Uterus (tissue), 4 donors: ENCODE measurements around the gene MLXIP. TPM values are rescaled to one million over a fixed set of nuclear protein-coding genes. Genes with fewer than 3 reads are reported as not detected.

ENCODE experiments used
- DNase-seq, 2 donors: peaks; one replicate each; pipeline ENCODE4 v3.0.0-alpha.2; 2019 to 2020
- H3K27ac ChIP-seq, 2 donors: fragments of 200-600 bp; sonication (generic); 1 replicate in 1 of 2; 2 replicates in 1 of 2; pipeline ENCODE4 v1.5.1; 2016 to 2018
- H3K27me3 ChIP-seq, 2 donors: fragments of 200-600 bp; sonication (generic); one replicate each; pipeline ENCODE4 v1.5.1; 2018 to 2019; ENCODE audit warnings: control low read depth in 1 of 2
- H3K36me3 ChIP-seq, 2 donors: fragments of 200-600 bp; sonication (generic); one replicate each; pipeline ENCODE4 v1.5.1; 2019; ENCODE audit warnings: control low read depth in 1 of 2
- H3K4me1 ChIP-seq, 2 donors: fragments of 200-600 bp; sonication (generic); one replicate each; pipeline ENCODE4 v1.5.1; 2018 to 2019; ENCODE audit warnings: control low read depth in 1 of 2
- H3K4me3 ChIP-seq, 2 donors: fragments of 200-600 bp; sonication (generic); 1 replicate in 1 of 2; 2 replicates in 1 of 2; pipeline ENCODE4 v1.5.1; 2018 to 2019; ENCODE audit warnings: mild to moderate bottlenecking in 1 of 2
- H3K9me3 ChIP-seq, 2 donors: fragments of 200-600 bp; sonication (generic); one replicate each; pipeline ENCODE4 v1.5.1; 2019; ENCODE audit warnings: control low read depth in 1 of 2
- POLR2A ChIP-seq, 2 donors: fragments of 450-650 bp; IDR thresholded peaks; one replicate each; pipeline ENCODE4 v1.6.1; 2016; ENCODE audit warnings: antibody characterized with exemption in 2 of 2, mild to moderate bottlenecking in 1 of 2, moderate library complexity in 1 of 2
- intact Hi-C: fragments of 100-400 bp; cut with DNase I; formaldehyde crosslinking; loops from one replicate; pipeline ENCODE4 v1.15.1; 2023; ENCODE audit warnings: low total_unique reads
- total RNA-seq, 4 donors: library from RNA; depleted of rRNA in 3 of 4; stranded (reverse); fragments of >200 nt in 3 of 4; gene quantifications; one replicate each; pipeline versions ENCODE4 v1.1.0 to v1.2.4, GENCODE V29; 2014 to 2023
- TF ChIP-seq, protein P1 (sequence below), 4 experiments: fragments of 200-600 bp in 2 of 4; fragments of 450-650 bp in 2 of 4; sonication (generic) in 2 of 4; IDR thresholded peaks; one replicate each; pipeline ENCODE4 v1.5.1; 2016 to 2019; ENCODE audit warnings: antibody characterized with exemption in 4 of 4, mild to moderate bottlenecking in 2 of 4, moderate library complexity in 1 of 4
- donor health status: DM: yes; HTN: yes; CAD: no.

Gene MLXIP, protein sequence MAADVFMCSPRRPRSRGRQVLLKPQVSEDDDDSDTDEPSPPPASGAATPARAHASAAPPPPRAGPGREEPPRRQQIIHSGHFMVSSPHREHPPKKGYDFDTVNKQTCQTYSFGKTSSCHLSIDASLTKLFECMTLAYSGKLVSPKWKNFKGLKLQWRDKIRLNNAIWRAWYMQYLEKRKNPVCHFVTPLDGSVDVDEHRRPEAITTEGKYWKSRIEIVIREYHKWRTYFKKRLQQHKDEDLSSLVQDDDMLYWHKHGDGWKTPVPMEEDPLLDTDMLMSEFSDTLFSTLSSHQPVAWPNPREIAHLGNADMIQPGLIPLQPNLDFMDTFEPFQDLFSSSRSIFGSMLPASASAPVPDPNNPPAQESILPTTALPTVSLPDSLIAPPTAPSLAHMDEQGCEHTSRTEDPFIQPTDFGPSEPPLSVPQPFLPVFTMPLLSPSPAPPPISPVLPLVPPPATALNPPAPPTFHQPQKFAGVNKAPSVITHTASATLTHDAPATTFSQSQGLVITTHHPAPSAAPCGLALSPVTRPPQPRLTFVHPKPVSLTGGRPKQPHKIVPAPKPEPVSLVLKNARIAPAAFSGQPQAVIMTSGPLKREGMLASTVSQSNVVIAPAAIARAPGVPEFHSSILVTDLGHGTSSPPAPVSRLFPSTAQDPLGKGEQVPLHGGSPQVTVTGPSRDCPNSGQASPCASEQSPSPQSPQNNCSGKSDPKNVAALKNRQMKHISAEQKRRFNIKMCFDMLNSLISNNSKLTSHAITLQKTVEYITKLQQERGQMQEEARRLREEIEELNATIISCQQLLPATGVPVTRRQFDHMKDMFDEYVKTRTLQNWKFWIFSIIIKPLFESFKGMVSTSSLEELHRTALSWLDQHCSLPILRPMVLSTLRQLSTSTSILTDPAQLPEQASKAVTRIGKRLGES
- 10 to 100 TPM; 21.5 to 88.7 (median 24.7) TPM for total RNA-seq

- TF ChIP-seq, protein P1, sequence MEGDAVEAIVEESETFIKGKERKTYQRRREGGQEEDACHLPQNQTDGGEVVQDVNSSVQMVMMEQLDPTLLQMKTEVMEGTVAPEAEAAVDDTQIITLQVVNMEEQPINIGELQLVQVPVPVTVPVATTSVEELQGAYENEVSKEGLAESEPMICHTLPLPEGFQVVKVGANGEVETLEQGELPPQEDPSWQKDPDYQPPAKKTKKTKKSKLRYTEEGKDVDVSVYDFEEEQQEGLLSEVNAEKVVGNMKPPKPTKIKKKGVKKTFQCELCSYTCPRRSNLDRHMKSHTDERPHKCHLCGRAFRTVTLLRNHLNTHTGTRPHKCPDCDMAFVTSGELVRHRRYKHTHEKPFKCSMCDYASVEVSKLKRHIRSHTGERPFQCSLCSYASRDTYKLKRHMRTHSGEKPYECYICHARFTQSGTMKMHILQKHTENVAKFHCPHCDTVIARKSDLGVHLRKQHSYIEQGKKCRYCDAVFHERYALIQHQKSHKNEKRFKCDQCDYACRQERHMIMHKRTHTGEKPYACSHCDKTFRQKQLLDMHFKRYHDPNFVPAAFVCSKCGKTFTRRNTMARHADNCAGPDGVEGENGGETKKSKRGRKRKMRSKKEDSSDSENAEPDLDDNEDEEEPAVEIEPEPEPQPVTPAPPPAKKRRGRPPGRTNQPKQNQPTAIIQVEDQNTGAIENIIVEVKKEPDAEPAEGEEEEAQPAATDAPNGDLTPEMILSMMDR (IDR thresholded peaks at IDR 0.05) = peak in 1 of 4 experiments; percentile 9
- peak; percentile 96 to 100 for TF ChIP-seq POLR2A (IDR thresholded peaks at IDR 0.05)
- peak; percentile 93 to 95 for DNase-seq
- intact Hi-C loops = no loop called here
- peak within 1 kb of the TSS; percentile 85 for H3K27ac ChIP-seq
- H3K9me3 ChIP-seq = no peaks in the 10 kb centered on the region
- H3K27me3 ChIP-seq = no peaks in the 10 kb centered on the region
- H3K36me3 ChIP-seq = no peaks in the 10 kb centered on the region
- H3K4me3 ChIP-seq = peak within 1 kb of the TSS; percentile 78 to 82
- peaks cover 5 to 9% of the 10 kb centered on the region in 2 donors for H3K4me1 ChIP-seq
These were observed at the start of gene MLXIP for GRCh38 chr12:122078141-122079032. TSS of gene MLXIP (plus strand) at chr12:122078756. CDS start at chr12:122078854, 98 bp downstream.

DNA sequence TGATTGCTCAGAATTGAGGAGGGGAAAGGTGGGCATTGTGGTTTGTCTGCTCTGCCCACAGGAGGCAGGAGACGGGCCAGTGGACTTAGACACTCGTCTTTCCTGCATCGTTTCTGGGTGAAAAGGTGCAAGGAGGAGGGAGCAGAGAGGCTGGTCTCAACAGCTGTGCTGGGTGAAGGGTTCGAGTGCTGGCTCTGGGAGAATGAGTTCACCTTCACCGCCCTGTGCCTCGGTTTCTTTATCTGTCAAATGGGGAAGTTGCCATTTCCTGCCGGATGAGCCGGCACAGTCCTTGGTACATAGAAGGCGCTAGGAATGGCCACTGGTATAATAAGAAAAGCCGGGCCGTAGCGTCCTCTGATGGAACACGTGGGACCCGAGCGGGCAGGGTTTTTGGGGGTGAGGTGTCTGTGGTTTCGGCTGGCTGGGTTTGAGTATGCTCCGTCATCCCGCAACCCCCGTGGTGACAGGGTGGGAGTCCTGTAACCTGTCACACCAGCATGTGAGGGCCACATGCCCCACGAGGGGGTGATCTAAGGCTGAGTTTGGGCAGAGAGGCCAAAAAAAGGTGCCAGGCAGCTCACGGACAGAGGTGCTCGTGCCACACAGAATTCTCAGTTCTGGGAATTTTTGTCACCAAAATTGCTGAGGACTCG, 49.5 kb upstream of the MLXIP start:
- Histone ChIP-seq H3K27ac (no peak overlapping the region), H3K27me3 (no peaks in the 10 kb centered on the region), H3K4me1 (peaks cover 0 to 9% of the 10 kb centered on the region in 2 donors), H3K9me3 (no peaks in the 10 kb centered on the region), H3K4me3 (no peak overlapping the region), H3K36me3 (no peaks in the 10 kb centered on the region)
- no peak for TF ChIP-seq POLR2A (IDR thresholded peaks at IDR 0.05)
- TF ChIP-seq, protein P1 (IDR thresholded peaks at IDR 0.05) = no peak
- intact Hi-C loops = no loop called here
- no peak for DNase-seq

DNA sequence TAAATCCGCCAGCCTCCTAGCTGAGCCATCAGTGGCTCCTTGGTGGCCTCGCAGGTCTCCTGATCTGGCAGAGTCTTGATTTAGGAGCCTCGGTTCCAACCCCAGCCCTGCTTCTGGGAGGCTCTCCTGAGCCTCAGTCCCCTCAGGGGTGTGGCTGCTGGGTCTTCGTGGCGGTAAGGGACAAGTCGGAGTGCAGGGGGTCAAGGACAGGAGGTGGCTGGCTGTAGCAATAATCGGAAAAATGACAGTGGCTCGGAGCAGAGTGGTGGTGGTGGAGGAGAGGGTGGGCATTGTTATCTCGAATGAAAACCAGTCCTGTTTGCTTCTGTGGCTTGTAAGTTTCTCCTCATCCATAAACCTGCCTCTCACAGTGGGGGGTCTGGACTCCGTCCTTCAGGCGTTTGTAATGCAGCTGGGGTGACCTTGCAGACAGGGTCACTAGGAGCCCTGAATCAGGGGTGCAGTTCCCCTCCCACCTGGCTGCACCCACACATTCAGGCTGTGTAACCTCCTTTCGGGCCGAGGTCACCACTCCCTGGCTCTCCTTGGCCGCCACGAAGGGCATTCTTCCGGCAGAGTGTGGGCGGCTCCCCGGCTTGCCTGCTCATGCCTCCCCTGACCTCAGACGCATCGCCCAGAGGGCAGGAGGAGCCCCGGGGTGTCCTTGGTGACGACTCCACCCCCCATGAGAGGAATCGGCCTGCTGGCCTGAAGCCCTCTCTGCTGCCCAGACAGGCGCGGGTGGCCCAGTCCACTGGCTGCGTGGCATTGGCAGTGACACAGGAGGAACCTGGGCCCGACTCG, 48.7 kb upstream of the MLXIP start:
- no peak overlapping the region for H3K4me3 ChIP-seq
- TF ChIP-seq POLR2A (IDR thresholded peaks at IDR 0.05) = no peak
- TF ChIP-seq, protein P1 (IDR thresholded peaks at IDR 0.05) = no peak
- intact Hi-C loops = no loop called here
- H3K36me3 ChIP-seq = no peaks in the 10 kb centered on the region
- no peak overlapping the region for H3K27ac ChIP-seq
- peaks cover 0 to 9% of the 10 kb centered on the region in 2 donors for H3K4me1 ChIP-seq
- H3K9me3 ChIP-seq = no peaks in the 10 kb centered on the region
- DNase-seq = no peak
- H3K27me3 ChIP-seq = no peaks in the 10 kb centered on the region

DNA sequence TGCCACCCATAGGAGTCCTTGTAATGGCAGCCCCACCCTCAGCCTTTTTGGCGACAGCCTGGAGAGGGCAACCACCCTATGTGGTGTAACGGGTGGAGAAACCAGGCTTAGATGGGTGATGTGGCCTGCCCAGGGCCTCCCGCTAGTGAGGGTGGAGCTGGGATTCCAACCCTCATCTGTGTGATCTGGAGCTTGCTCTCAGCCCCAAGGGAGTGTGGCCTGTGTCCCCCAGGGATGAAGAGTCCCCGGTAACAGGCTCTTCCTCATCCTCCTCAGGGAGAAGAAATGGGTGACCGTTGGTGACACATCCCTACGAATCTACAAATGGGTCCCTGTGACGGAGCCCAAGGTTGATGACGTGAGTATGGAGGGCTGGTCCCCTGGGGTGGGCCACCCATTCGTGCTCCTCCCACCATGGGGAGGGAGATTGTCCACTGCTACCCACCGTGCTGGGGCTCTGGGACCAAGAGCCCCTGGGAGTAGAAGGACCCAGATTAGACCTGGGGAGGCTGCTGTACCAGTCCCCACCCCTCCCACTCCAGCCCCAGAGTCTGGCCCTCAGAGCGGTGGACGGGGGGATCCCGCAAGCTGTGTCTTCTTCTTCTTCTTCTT, 48.0 kb upstream of the MLXIP start:
- Histone ChIP-seq H3K27me3 (no peaks in the 10 kb centered on the region), H3K27ac (no peak overlapping the region), H3K4me3 (no peak overlapping the region), H3K9me3 (no peaks in the 10 kb centered on the region), H3K36me3 (no peaks in the 10 kb centered on the region), H3K4me1 (peaks cover 0 to 9% of the 10 kb centered on the region in 2 donors)
- TF ChIP-seq, protein P1 (IDR thresholded peaks at IDR 0.05) = no peak
- no peak for TF ChIP-seq POLR2A (IDR thresholded peaks at IDR 0.05)
- intact Hi-C loops = no loop called here
- DNase-seq = no peak
